Measurements from ENCODE around the gene MRGPRE. TPM values are rescaled to one million over a fixed set of nuclear protein-coding genes. Genes with fewer than 3 reads are reported as not detected.

Gene MRGPRE
- total RNA-seq, 2 donors from 2014 or later: not detected

DNA sequence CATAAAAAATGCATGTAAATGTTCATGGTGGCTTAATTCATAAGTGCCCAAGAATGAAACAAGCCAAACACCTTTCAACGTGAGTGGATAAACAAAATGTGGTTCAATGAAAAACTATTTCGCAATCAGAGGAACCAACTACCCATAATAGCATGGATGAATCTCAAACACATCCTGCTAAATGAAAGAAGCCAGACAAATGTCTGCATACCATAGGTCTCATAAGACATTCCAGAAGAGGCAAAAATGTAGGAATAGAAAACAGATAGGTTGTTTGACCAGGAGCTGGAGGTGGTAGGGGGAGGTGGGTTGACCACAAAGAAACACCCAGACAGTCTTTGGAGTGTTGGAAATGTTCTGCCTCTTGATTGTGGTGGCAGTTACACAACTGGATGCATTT lies 53.9 kb downstream of the MRGPRE start:
- no peak for DNase-seq (ENCODE audit: low spot score in 2 of 2)
- H3K27ac Mint-ChIP-seq: no peak overlapping the region
- peaks cover 8 to 9% of the 10 kb centered on the region in 2 donors for H3K9me3 Mint-ChIP-seq
- peaks cover 11 to 12% of the 10 kb centered on the region in 2 donors for H3K36me3 Mint-ChIP-seq
- ATAC-seq: no peak

GRCh38 chr11:3177931-3178330 lies 54.3 kb downstream of the MRGPRE start:
- H3K9me3 Mint-ChIP-seq: peaks cover 8 to 9% of the 10 kb centered on the region in 2 donors
- H3K27ac Mint-ChIP-seq: no peak overlapping the region
- ATAC-seq (no peak), DNase-seq (ENCODE audit: low spot score in 2 of 2) (no peak)
- H3K36me3 Mint-ChIP-seq: peaks cover 11 to 12% of the 10 kb centered on the region in 2 donors

Other genes starting within 250 kb of the MRGPRE start
- gene NAP1L4, start 240.1 kb downstream of the MRGPRE start, total RNA-seq: 100 to 1,000 TPM; 287 to 318 TPM
- 10 to 100 TPM; 86.2 to 87.2 TPM for gene CARS1, start 175.0 kb downstream of the MRGPRE start, total RNA-seq
- gene OSBPL5, start 67.1 kb downstream of the MRGPRE start, total RNA-seq: 10 to 100 TPM in 1 of 2 donors, 1 to 10 TPM in 1; 1.2 to 20.0 TPM
- gene MRGPRG, start 13.6 kb downstream of the MRGPRE start, total RNA-seq: not detected
- gene ZNF195, start 146.7 kb upstream of the MRGPRE start, total RNA-seq: 10 to 100 TPM; 23.6 to 37.8 TPM

Data from activated naive CD4-positive, alpha-beta T cell treated with anti-CD3 and anti-CD28 coated beads, Interleukin-2, amount 50 U/mL, for 72 hours (primary cell).